Effector memory CD4-positive, alpha-beta T cell (primary cell): ENCODE results near the gene FOXO3.

ENCODE experiments used
- DNase-seq, 3 donors: peaks; one replicate each; pipeline ENCODE4 v3.0.0-alpha.2; 2020
- H3K27ac ChIP-seq: 2 replicates; pipeline ENCODE4 v1.7.0; 2013; ENCODE audit warnings: mild to moderate bottlenecking, low read length, moderate library complexity; ENCODE audit not compliant: insufficient read depth, poor library complexity, severe bottlenecking
- H3K27me3 ChIP-seq: replicated peaks from 2 replicates; pipeline ENCODE4 v1.7.0; 2013; ENCODE audit warnings: mild to moderate bottlenecking, low read length; ENCODE audit not compliant: insufficient read depth, control insufficient read depth, poor library complexity, severe bottlenecking
- H3K36me3 ChIP-seq: 2 replicates; pipeline ENCODE4 v1.7.0; 2013; ENCODE audit warnings: mild to moderate bottlenecking, low read length, moderate library complexity; ENCODE audit not compliant: control insufficient read depth, insufficient read depth
- H3K4me1 ChIP-seq: 2 replicates; pipeline ENCODE4 v1.7.0; 2013; ENCODE audit warnings: low read length, mild to moderate bottlenecking; ENCODE audit not compliant: control insufficient read depth, insufficient read depth, poor library complexity, severe bottlenecking
- H3K4me3 ChIP-seq: 2 replicates; pipeline ENCODE4 v1.7.0; 2013; ENCODE audit warnings: low read length, low read depth, mild to moderate bottlenecking; ENCODE audit not compliant: insufficient read depth, poor library complexity, severe bottlenecking
- H3K9me3 ChIP-seq: 2 replicates; pipeline ENCODE4 v1.7.0; 2013; ENCODE audit warnings: mild to moderate bottlenecking, low read length, moderate library complexity; ENCODE audit not compliant: control insufficient read depth

FOXO3 gene

GRCh38 chr6:108707328-108707976 lies 146.7 kb downstream of the FOXO3 start:
- H3K4me3 ChIP-seq, result no peak overlapping the region
- no peaks in the 10 kb centered on the region for H3K27me3 ChIP-seq
- peaks cover 3% of the 10 kb centered on the region for H3K9me3 ChIP-seq
- DNase-seq, result no peak
- H3K4me1 ChIP-seq, result no peaks in the 10 kb centered on the region
- no peaks in the 10 kb centered on the region for H3K36me3 ChIP-seq
- H3K27ac ChIP-seq, result no peak overlapping the region

DNA sequence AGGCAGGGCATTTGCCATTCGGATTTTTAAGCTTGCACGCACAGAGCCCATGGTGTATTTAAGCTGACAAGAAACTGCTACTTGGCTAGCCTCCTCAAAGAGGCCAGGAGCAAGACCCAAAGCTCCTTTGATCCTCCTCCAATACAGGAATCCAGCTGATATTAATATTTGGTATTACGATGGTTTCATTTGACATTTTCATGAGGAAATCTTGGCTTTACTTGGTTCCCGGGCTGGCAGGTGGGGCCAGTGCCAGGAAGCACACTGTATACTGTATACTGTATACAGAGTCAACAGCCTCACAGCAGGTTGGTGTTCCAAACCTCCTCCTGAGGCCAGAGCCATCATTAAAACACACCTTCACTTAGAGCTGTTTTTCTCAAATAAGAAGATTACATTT lies 149.3 kb downstream of the FOXO3 start:
- Histone ChIP-seq H3K4me1 (peaks cover 3% of the 10 kb centered on the region), H3K27me3 (no peaks in the 10 kb centered on the region), H3K27ac (no peak overlapping the region), H3K9me3 (no peaks in the 10 kb centered on the region), H3K36me3 (no peaks in the 10 kb centered on the region), H3K4me3 (no peak overlapping the region)
- no peak for DNase-seq

GRCh38 chr6:108710551-108710950 lies 149.8 kb downstream of the FOXO3 start:
- H3K36me3 ChIP-seq, result no peaks in the 10 kb centered on the region
- no peaks in the 10 kb centered on the region for H3K9me3 ChIP-seq
- peaks cover 4% of the 10 kb centered on the region for H3K4me1 ChIP-seq
- no peak for DNase-seq
- H3K27me3 ChIP-seq, result no peaks in the 10 kb centered on the region
- H3K4me3 ChIP-seq, result no peak overlapping the region
- H3K27ac ChIP-seq, result no peak overlapping the region

- H3K27ac ChIP-seq, result no peak overlapping the region
- H3K36me3 ChIP-seq, result no peaks in the 10 kb centered on the region
- no peak for DNase-seq
- H3K4me1 ChIP-seq, result peaks cover 4% of the 10 kb centered on the region
- H3K4me3 ChIP-seq, result no peak overlapping the region
- H3K27me3 ChIP-seq, result no peaks in the 10 kb centered on the region
- no peaks in the 10 kb centered on the region for H3K9me3 ChIP-seq
Observed at GRCh38 chr6:108711071-108711470, 150.4 kb downstream of the FOXO3 start.

- no peak for DNase-seq
Observed at GRCh38 chr6:108711826-108712225, 151.1 kb downstream of the FOXO3 start.

DNA sequence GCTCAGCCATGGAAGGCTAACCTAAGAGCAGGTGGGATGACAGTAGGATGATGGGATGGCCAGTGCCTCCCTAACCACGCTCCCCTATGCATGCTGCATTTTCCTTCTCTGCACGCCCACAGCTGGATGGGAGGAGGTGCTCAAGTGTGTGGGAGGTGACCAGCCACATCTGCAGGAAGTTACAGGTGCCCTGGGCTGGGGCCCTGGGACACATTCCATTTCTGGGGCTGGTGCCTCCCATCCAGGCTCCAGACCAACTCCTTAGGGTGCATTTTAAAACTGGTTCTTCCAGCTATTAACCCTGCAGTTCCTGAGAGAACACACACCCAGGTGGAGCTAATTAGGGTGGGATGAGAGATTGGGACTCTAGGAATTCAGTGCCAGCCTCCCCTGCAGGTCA lies 152.2 kb downstream of the FOXO3 start:
- Histone ChIP-seq H3K4me3 (no peak overlapping the region), H3K27ac (no peak overlapping the region), H3K9me3 (no peaks in the 10 kb centered on the region), H3K27me3 (no peaks in the 10 kb centered on the region), H3K4me1 (peaks cover 4% of the 10 kb centered on the region), H3K36me3 (no peaks in the 10 kb centered on the region)
- no peak for DNase-seq

More at GRCh38 chr6:108711826-108712225, 151.1 kb downstream of the FOXO3 start:
- Histone ChIP-seq H3K27me3 (no peaks in the 10 kb centered on the region), H3K4me3 (no peak overlapping the region), H3K9me3 (no peaks in the 10 kb centered on the region), H3K4me1 (peaks cover 4% of the 10 kb centered on the region), H3K27ac (no peak overlapping the region), H3K36me3 (no peaks in the 10 kb centered on the region)

- no peak for DNase-seq
- Histone ChIP-seq H3K4me1 (peaks cover 4% of the 10 kb centered on the region), H3K9me3 (no peaks in the 10 kb centered on the region), H3K36me3 (no peaks in the 10 kb centered on the region), H3K27ac (no peak overlapping the region), H3K4me3 (no peak overlapping the region), H3K27me3 (no peaks in the 10 kb centered on the region)
Observed at GRCh38 chr6:108714101-108714765, 153.5 kb downstream of the FOXO3 start.

- H3K36me3 ChIP-seq, result no peaks in the 10 kb centered on the region
- no peak for DNase-seq
- no peak overlapping the region for H3K27ac ChIP-seq
- H3K4me1 ChIP-seq, result peaks cover 4% of the 10 kb centered on the region
- H3K4me3 ChIP-seq, result no peak overlapping the region
- H3K27me3 ChIP-seq, result no peaks in the 10 kb centered on the region
- no peaks in the 10 kb centered on the region for H3K9me3 ChIP-seq
Observed at GRCh38 chr6:108714766-108715414, 154.2 kb downstream of the FOXO3 start.

DNA sequence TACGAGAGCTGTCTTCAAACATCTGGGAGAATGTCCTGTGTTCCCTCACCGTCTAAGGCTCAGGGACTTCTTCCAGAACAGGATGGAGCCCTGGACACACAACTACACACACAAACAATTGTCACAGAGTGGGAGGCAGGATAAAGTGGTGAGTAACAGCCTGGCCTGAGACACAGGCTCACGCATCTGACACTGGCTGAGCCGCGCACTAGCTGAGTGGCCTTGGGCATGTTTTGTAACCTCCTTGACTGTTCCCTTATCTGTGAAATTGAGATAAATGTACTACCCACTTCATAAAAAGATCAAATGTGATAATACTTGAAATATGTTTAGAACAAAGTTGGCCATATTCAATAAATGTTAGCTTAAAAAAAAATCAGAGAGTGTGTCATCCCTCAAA lies 155.1 kb downstream of the FOXO3 start:
- H3K4me1 ChIP-seq, result peaks cover 4% of the 10 kb centered on the region
- no peaks in the 10 kb centered on the region for H3K36me3 ChIP-seq
- no peaks in the 10 kb centered on the region for H3K9me3 ChIP-seq
- no peak overlapping the region for H3K27ac ChIP-seq
- no peak overlapping the region for H3K4me3 ChIP-seq
- no peak for DNase-seq
- H3K27me3 ChIP-seq, result no peaks in the 10 kb centered on the region
